Activated T-helper 1 cell treated with anti-CD3 and anti-CD28 coated beads, Interleukin-12 subunit alpha, Interleukin-12 subunit beta, Interleukin-2, Interleukin-4 antibody, amounts not matched to agents 30 ng/mL and 10 ng/mL and 1 ng/mL, durations not matched to agents 14 hours and 24 hours and 36 hours (primary cell): Measurements from ENCODE around the gene TPRN. TPM values are rescaled to one million over a fixed set of nuclear protein-coding genes. Genes with fewer than 3 reads are reported as not detected.
A peak's percentile ranks its signal among the peaks of the same experiment; 100 is the strongest.

Source experiments
- DNase-seq: peaks from one replicate; pipeline ENCODE4 v3.0.0; 2021; ENCODE audit warnings: low spot score
- H3K27ac Mint-ChIP-seq: one replicate; pipeline ENCODE4 v1.8.0; 2021; ENCODE audit warnings: mild to moderate bottlenecking, mixed read lengths
- H3K27me3 Mint-ChIP-seq: one replicate; pipeline ENCODE4 v1.8.0; 2022; ENCODE audit warnings: mild to moderate bottlenecking, moderate library complexity, mixed read lengths; ENCODE audit not compliant: insufficient read depth
- H3K36me3 Mint-ChIP-seq: one replicate; pipeline ENCODE4 v1.8.0; 2021; ENCODE audit warnings: low read depth, mixed read lengths
- H3K4me1 Mint-ChIP-seq: one replicate; pipeline ENCODE4 v1.8.0; 2021; ENCODE audit warnings: low read depth, mixed read lengths
- H3K4me3 Mint-ChIP-seq: one replicate; pipeline ENCODE4 v1.8.0; 2021; ENCODE audit warnings: mild to moderate bottlenecking, moderate library complexity, mixed read lengths
- H3K9me3 Mint-ChIP-seq: one replicate; pipeline ENCODE4 v1.8.0; 2021; ENCODE audit warnings: mixed read lengths
- intact Hi-C: fragments of 100-400 bp; cut with micrococcal nuclease; formaldehyde crosslinking; loops from one replicate; pipeline ENCODE4 v1.15.1; 2024
- total RNA-seq: library from RNA; stranded (reverse); gene quantifications from 2 replicates; pipeline ENCODE4 v1.2.3, GENCODE V29; 2022

The TPRN gene
- total RNA-seq, 1 donor from 2014 or later, result 17.2 TPM

DNA sequence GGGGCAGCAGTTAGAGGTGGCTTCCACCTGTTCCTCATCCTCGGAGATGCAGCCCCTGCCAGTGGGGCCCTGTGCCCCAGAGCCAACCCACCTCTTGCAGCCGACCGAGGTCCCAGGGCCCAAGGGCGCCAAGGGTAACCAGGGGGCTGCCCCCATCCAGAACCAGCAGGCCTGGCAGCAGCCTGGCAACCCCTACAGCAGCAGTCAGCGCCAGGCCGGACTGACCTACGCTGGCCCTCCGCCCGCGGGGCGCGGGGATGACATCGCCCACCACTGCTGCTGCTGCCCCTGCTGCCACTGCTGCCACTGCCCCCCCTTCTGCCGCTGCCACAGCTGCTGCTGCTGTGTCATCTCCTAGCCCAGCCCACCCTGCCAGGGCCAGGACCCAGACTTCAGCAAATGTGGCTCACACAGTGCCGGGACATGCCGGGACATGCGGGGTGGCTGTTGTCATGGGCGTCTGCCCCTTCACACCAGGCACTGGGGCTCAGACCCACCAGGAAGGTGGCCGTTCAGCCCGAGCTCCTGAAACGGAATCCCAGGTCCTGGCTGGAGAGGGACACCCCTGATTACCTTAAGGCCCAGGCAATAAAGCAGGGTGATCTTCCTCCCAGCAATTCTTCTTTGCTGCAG, 25.3 kb upstream of the TPRN start:
- no peaks in the 10 kb centered on the region for H3K9me3 Mint-ChIP-seq
- intact Hi-C loops, result no loop called here
- H3K36me3 Mint-ChIP-seq, result no peaks in the 10 kb centered on the region
- no peak for DNase-seq
- no peak overlapping the region for H3K4me3 Mint-ChIP-seq
- H3K27me3 Mint-ChIP-seq, result no peaks in the 10 kb centered on the region
- no peak overlapping the region for H3K27ac Mint-ChIP-seq
- peaks cover 5% of the 10 kb centered on the region for H3K4me1 Mint-ChIP-seq

- peak within 1 kb of the TSS; percentile 84 for H3K4me3 Mint-ChIP-seq
- peak; percentile 19 for DNase-seq
- no peaks in the 10 kb centered on the region for H3K27me3 Mint-ChIP-seq
- no peaks in the 10 kb centered on the region for H3K36me3 Mint-ChIP-seq
- intact Hi-C loops, result loop anchor here (5.0 kb wide), 1 partner anchor 198 kb away; the partner anchor contains the start of gene ABCA2
- H3K27ac Mint-ChIP-seq, result peak within 1 kb of the TSS; percentile 67
- H3K4me1 Mint-ChIP-seq, result peaks cover 5% of the 10 kb centered on the region
- no peaks in the 10 kb centered on the region for H3K9me3 Mint-ChIP-seq
Observed at GRCh38 chr9:137224830-137225694, 24.5 kb upstream of the TPRN start, which contains the start of gene CYSRT1. TSS of gene CYSRT1 (plus strand) at chr9:137225174. CDS start at chr9:137225622, 448 bp downstream.

- peak overlapping the region; percentile 78 for H3K27ac Mint-ChIP-seq
- H3K9me3 Mint-ChIP-seq, result no peaks in the 10 kb centered on the region
- H3K4me3 Mint-ChIP-seq, result peak overlapping the region; percentile 84
- no peaks in the 10 kb centered on the region for H3K27me3 Mint-ChIP-seq
- intact Hi-C loops, result loop anchor here (1.0 to 5.0 kb wide), 14 partner anchors 13 to 685 kb away; partner anchors contain the start of genes ABCA2, ANAPC2, EDF1 and NDOR1
- DNase-seq, result peak; percentile 98
- H3K36me3 Mint-ChIP-seq, result no peaks in the 10 kb centered on the region
- peaks cover 5% of the 10 kb centered on the region for H3K4me1 Mint-ChIP-seq
Observed at GRCh38 chr9:137223078-137223970, 22.8 kb upstream of the TPRN start.

DNA sequence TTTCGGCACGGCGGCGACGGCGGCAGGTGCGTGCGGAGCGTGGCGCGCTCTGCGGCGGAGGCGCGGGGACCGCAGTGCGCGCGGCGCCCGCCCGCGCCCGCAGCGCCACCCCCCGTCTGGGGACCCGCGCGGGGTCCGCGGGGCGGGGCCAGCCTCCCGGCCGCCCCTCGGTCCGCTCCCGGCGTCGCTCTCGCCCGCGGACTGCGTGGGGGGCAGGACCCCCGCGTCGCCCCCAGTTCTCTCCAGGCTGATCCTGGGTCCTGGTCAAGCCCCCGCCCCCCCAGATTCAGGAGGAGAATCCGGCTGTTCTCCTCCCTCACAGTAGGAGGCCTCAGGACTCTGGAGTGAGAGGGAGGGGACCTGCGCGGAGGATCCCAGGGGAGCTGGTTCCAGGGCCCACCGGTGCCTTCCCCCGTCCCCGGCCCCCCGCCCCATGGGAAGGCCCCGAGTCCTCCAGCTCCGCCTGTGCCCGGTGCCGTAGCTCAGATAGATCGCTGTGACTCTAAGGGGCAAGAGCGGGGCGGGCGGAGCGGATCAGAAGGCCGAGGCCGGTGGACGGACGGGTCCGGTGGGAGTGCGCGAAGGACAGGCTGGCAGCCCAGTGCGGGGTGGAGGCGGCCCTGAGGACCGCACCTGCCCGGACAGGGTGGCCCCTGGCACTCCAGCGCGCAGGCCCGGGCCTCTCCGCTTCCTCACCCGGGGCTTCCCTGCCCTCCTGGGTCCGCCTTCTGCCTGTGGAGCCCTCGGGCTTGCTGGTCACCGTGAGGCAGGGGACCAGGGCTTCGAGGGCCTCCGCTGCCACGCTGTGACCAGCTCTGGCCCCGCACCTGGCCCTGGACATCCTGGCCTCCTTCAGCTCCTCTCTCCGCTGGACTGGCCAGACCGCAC, 21.9 kb upstream of the TPRN start, which contains the start of gene RNF208:
TSS of gene RNF208 (minus strand) at position 51 of the 888 bp plus-strand sequence. CDS start 1,028 bp downstream, outside the sequence.
- DNase-seq, result peak; percentile 11
- peak within 1 kb of the TSS; percentile 84 for H3K4me3 Mint-ChIP-seq
- peaks cover 1% of the 10 kb centered on the region for H3K4me1 Mint-ChIP-seq
- H3K36me3 Mint-ChIP-seq, result no peaks in the 10 kb centered on the region
- H3K27me3 Mint-ChIP-seq, result no peaks in the 10 kb centered on the region
- H3K9me3 Mint-ChIP-seq, result no peaks in the 10 kb centered on the region
- peak within 1 kb of the TSS; percentile 78 for H3K27ac Mint-ChIP-seq
- intact Hi-C loops, result loop anchor here (1.0 to 5.0 kb wide), 14 partner anchors 14 to 684 kb away; partner anchors contain the start of genes ABCA2, ANAPC2, EDF1 and NDOR1

- no peak overlapping the region for H3K27ac Mint-ChIP-seq
- intact Hi-C loops, result loop anchor here (2.0 to 5.0 kb wide), 4 partner anchors 65 to 683 kb away; partner anchors contain the start of genes ABCA2 and PHPT1
- H3K36me3 Mint-ChIP-seq, result no peaks in the 10 kb centered on the region
- no peak for DNase-seq
- H3K27me3 Mint-ChIP-seq, result no peaks in the 10 kb centered on the region
- H3K9me3 Mint-ChIP-seq, result no peaks in the 10 kb centered on the region
- H3K4me3 Mint-ChIP-seq, result no peak overlapping the region
- no peaks in the 10 kb centered on the region for H3K4me1 Mint-ChIP-seq
Observed at GRCh38 chr9:137221506-137222111, 21.1 kb upstream of the TPRN start.

- Mint-ChIP-seq H3K27ac (no peak overlapping the region), H3K4me1 (no peaks in the 10 kb centered on the region), H3K36me3 (no peaks in the 10 kb centered on the region), H3K27me3 (no peaks in the 10 kb centered on the region), H3K4me3 (peak overlapping the region; percentile 62), H3K9me3 (no peaks in the 10 kb centered on the region)
- intact Hi-C loops, result loop anchor here (5.0 kb wide), 1 partner anchor 194 kb away; the partner anchor contains the start of gene ABCA2
- no peak for DNase-seq
Observed at GRCh38 chr9:137221095-137221505, 20.6 kb upstream of the TPRN start.

- intact Hi-C loops, result loop anchor here (5.0 kb wide), 1 partner anchor 193 kb away; the partner anchor contains the start of gene ABCA2
- Mint-ChIP-seq H3K27ac (no peak overlapping the region), H3K27me3 (no peaks in the 10 kb centered on the region), H3K4me3 (peak overlapping the region; percentile 62), H3K9me3 (no peaks in the 10 kb centered on the region), H3K4me1 (no peaks in the 10 kb centered on the region), H3K36me3 (no peaks in the 10 kb centered on the region)
- DNase-seq, result no peak
Observed at GRCh38 chr9:137220317-137221094, 20.0 kb upstream of the TPRN start.

GRCh38 chr9:137219757-137220316, 19.3 kb upstream of the TPRN start:
- H3K27me3 Mint-ChIP-seq, result no peaks in the 10 kb centered on the region
- no peak overlapping the region for H3K4me3 Mint-ChIP-seq
- no peaks in the 10 kb centered on the region for H3K4me1 Mint-ChIP-seq
- intact Hi-C loops, result loop anchor here (5.0 kb wide), 1 partner anchor 193 kb away; the partner anchor contains the start of gene ABCA2
- H3K36me3 Mint-ChIP-seq, result peaks cover 1% of the 10 kb centered on the region
- no peak for DNase-seq
- H3K9me3 Mint-ChIP-seq, result no peaks in the 10 kb centered on the region
- H3K27ac Mint-ChIP-seq, result no peak overlapping the region

DNA sequence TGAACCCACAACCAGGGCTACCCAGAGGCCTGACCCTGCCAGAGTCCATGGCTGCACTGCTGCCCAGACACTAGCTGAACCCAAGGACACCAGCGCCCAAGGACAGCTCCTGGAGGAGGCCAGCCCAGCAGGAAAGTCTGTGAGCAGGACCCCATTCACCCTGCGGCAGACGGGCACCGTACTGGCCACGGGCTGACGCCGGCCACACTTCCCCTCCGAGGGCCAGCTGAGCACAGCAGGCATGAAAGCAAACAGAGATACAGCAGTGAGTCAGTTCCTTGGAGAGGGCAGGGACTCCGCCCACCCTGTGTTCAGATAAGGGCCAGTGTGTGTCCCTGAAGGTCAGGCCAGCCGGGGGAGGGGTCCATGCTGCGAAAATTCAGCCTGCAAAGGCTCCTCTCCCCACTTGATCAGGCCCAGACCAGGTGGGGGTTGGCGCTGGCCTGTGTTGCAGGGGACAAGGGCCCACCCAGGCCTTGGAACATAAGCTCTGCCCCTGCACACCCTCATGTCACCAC, 18.3 kb upstream of the TPRN start:
- no peaks in the 10 kb centered on the region for H3K27me3 Mint-ChIP-seq
- no peak for DNase-seq
- H3K4me1 Mint-ChIP-seq, result no peaks in the 10 kb centered on the region
- no peak overlapping the region for H3K4me3 Mint-ChIP-seq
- H3K27ac Mint-ChIP-seq, result no peak overlapping the region
- no peaks in the 10 kb centered on the region for H3K9me3 Mint-ChIP-seq
- intact Hi-C loops, result no loop called here
- peaks cover 1% of the 10 kb centered on the region for H3K36me3 Mint-ChIP-seq

GRCh38 chr9:137218212-137218753, 17.7 kb upstream of the TPRN start:
- Mint-ChIP-seq H3K27me3 (no peaks in the 10 kb centered on the region), H3K4me1 (no peaks in the 10 kb centered on the region), H3K36me3 (peaks cover 1% of the 10 kb centered on the region), H3K27ac (no peak overlapping the region), H3K9me3 (no peaks in the 10 kb centered on the region), H3K4me3 (no peak overlapping the region)
- intact Hi-C loops, result no loop called here
- DNase-seq, result no peak
